HUES6 (cell line): ENCODE measurements around the gene SLC15A4.
A peak's percentile ranks its signal among the peaks of the same experiment; 100 is the strongest.
"Not testable (repeated sequence)": the region's sequence is repeated elsewhere in the genome, so short reads cannot be mapped to it uniquely, and the experiment has no call there.

Source experiments
- H3K27ac ChIP-seq: 2 replicates; pipeline ENCODE4 v1.7.0; 2013; ENCODE audit warnings: low read depth, mild to moderate bottlenecking, low read length, inconsistent platforms
- H3K27me3 ChIP-seq: 2 replicates; pipeline ENCODE4 v1.6.1; 2013; ENCODE audit warnings: low read length; ENCODE audit not compliant: control insufficient read depth, insufficient read depth
- H3K36me3 ChIP-seq: 2 replicates; pipeline ENCODE4 v1.6.1; 2013; ENCODE audit warnings: low read length; ENCODE audit not compliant: control insufficient read depth, insufficient read depth
- H3K4me1 ChIP-seq: 2 replicates; pipeline ENCODE4 v1.6.1; 2013; ENCODE audit warnings: low read length; ENCODE audit not compliant: control insufficient read depth, insufficient read depth
- H3K4me3 ChIP-seq: 2 replicates; pipeline ENCODE4 v1.5.1; 2013; ENCODE audit warnings: low read depth, low read length
- H3K9ac ChIP-seq: one replicate; pipeline ENCODE4 v1.6.1; 2013; ENCODE audit warnings: mild to moderate bottlenecking, low read length
- H3K9me3 ChIP-seq: 2 replicates; pipeline ENCODE4 v1.6.1; 2013; ENCODE audit warnings: low read depth, low read length; ENCODE audit not compliant: control insufficient read depth, insufficient read depth

SLC15A4 gene

DNA sequence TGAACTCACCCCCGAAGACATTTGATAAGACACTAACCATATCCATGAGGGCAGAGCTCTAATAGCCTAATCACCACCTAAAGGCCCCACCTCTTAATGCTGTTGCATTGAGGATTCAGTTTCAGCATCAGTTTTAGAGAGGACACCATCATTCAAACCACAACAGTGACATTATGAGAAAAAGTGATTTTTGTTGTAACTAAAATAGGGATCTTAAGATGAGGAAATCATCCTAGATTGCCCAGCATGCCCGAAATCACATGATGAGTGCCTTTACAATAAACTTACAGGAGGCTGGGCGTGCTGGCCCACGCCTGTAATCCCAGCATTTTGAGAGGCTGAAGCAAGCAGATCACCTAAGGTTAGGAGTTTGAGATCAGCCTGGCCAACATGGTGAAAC lies 19.8 kb upstream of the SLC15A4 start:
- H3K9ac ChIP-seq: no peak overlapping the region
- no peak overlapping the region for H3K4me3 ChIP-seq
- no peaks in the 10 kb centered on the region for H3K27me3 ChIP-seq
- no peaks in the 10 kb centered on the region for H3K36me3 ChIP-seq
- H3K4me1 ChIP-seq: no peaks in the 10 kb centered on the region
- no peak overlapping the region for H3K27ac ChIP-seq
- H3K9me3 ChIP-seq: no peaks in the 10 kb centered on the region

DNA sequence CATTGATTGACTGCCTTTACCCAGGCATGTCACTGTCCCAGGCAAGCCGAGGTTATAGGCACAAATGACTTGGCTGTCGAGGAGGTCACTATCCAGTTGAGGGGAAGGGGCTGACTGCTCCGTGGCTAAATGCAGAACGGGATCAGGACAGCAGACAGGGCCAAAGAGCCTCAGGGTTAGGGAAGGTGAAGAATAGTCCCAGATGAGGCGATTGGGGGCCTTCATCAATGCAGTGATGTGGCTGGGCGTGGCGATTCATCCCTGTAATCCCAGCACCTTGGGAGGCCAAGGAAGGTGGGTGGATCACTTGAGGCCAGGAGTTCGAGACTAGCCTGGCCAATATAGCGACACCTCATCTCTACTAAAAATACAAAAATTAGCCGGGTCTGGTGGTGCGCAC lies 18.8 kb upstream of the SLC15A4 start:
- Histone ChIP-seq H3K9me3 (no peaks in the 10 kb centered on the region), H3K36me3 (no peaks in the 10 kb centered on the region), H3K4me1 (no peaks in the 10 kb centered on the region), H3K9ac (no peak overlapping the region), H3K27me3 (no peaks in the 10 kb centered on the region), H3K4me3 (no peak overlapping the region), H3K27ac (no peak overlapping the region)

DNA sequence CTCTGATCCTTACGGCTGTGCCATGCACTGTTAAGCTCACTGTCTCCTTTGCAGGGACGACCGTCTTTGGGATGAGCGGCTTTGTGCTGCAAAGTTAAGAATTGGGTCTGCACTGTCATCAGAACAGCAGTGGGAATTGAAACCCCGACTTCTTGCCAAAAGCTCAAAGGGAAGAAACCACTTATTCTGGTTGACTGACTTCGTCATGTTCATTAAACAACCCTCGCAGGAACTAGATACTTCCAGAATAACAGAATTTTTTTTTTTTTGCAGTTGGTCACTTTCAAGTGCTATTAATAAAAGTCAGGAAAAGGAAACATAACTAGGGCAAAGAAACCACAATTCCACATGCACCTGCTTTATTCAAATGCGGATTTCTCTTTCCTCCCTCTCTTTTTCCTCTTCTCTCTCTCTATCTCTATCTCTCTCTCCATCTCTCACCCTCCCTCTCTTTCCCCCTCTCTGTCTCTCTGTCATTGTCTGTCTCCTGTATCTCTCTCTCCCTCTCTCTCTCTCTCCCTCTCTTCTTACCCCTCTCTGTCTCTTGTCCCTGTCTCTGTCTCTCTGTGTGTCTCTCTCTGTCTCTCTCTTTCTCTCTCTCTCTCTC lies 17.2 kb upstream of the SLC15A4 start:
- Histone ChIP-seq H3K4me3 (no peak overlapping the region), H3K27ac (no peak overlapping the region), H3K4me1 (no peaks in the 10 kb centered on the region), H3K36me3 (no peaks in the 10 kb centered on the region), H3K9ac (no peak overlapping the region), H3K9me3 (no peaks in the 10 kb centered on the region), H3K27me3 (no peaks in the 10 kb centered on the region)

DNA sequence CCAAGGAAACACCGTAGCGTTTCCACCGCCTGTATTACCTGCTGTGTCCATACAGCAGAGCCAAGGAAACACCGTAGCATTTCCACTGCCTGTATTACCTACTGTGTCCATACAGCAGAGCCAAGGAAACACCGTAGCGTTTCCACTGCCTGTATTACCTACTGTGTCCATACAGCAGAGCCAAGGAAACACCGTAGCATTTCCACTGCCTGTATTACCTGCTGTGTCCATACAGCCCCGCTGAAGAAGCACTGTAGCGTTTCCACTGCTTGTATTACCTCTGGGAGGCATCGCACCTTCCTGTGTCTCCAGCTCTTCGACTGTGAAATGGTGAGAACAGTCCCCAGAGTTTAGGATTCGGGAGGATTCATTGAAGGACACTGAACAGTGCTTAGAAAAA lies 16.1 kb upstream of the SLC15A4 start:
- H3K36me3 ChIP-seq, H3K4me1 ChIP-seq, H3K9me3 ChIP-seq, H3K4me3 ChIP-seq, H3K27ac ChIP-seq, H3K27me3 ChIP-seq, H3K9ac ChIP-seq: not testable (repeated sequence)

DNA sequence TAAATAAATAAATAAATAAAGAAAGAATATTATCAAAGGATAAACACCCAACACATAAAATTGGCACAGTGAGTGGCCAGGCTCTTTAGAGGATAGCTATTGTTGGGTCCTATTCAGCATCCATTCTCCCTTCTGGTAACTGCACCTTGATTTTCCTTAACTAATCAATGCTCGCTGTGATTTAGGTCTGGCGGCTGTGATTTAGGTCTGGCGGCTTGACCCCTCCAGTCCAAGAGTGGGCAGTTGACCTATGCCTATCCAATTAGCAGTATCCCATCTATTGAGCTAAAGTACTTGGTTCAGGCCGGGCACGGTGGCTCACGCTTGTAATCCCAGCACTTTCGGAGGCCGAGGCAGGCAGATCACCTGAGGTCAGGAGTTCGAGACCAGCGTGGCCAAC lies 9.7 kb upstream of the SLC15A4 start:
- Histone ChIP-seq H3K9me3 (no peaks in the 10 kb centered on the region), H3K4me3 (no peak overlapping the region), H3K36me3 (no peaks in the 10 kb centered on the region), H3K27ac (no peak overlapping the region), H3K27me3 (no peaks in the 10 kb centered on the region), H3K4me1 (no peaks in the 10 kb centered on the region), H3K9ac (no peak overlapping the region)

DNA sequence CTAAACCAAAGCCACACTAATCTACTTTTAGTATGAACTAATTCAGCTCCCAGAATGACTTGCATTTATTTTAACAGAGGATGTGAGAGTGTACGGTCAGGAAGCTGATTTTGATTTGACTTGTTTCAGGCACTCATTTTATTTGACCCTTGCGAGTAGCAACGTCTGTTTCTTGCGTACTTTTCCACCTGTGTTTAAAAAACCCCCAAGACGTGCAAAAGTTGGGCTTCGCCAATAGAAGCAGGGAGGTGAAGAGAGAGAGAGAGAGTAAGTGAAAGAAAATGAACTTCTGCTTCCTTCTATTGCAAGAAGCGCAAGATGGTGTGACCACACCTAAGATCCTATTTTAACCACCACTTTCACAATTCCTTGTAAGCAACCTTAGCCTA lies 6.7 kb upstream of the SLC15A4 start:
- H3K4me1 ChIP-seq: no peaks in the 10 kb centered on the region
- H3K27ac ChIP-seq: no peak overlapping the region
- no peaks in the 10 kb centered on the region for H3K9me3 ChIP-seq
- H3K27me3 ChIP-seq: no peaks in the 10 kb centered on the region
- H3K36me3 ChIP-seq: peaks cover 6% of the 10 kb centered on the region; the same call in 1 of the 2 replicates
- no peak overlapping the region for H3K4me3 ChIP-seq
- H3K9ac ChIP-seq: no peak overlapping the region

DNA sequence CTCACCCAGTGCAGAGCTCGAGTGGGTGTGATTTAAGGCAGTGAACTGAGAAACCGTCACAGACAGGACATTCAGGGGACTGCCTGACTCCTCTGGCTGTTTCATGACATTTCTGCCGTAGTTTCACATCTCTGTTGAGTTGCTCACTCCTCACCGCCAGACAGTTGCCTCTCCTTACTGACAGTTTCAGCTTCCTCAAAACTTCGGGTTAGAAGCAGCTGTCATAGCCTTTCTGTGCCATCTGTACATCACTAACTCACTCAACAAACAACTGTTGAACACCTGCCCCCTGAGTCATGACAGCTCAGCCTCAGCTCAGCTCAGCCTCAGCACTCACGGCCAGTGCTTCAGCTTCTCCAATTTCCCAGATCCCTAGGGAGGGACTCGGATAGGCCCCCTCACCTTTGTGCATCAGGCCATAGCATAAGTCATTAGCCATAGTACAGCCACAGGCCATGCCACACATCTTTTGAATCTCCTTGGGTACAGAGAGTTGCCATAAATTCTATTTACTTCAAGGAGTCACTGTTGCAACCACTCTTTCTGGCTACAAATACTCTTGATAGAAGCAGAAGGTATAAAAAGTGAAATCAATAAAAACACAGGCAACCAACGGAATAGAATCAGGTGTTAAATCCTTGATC lies 6.2 kb upstream of the SLC15A4 start:
- peaks cover 6% of the 10 kb centered on the region; the same call in 1 of the 2 replicates for H3K36me3 ChIP-seq
- H3K27ac ChIP-seq: no peak overlapping the region
- no peak overlapping the region for H3K4me3 ChIP-seq
- no peak overlapping the region for H3K9ac ChIP-seq
- no peaks in the 10 kb centered on the region for H3K27me3 ChIP-seq
- no peaks in the 10 kb centered on the region for H3K4me1 ChIP-seq
- no peaks in the 10 kb centered on the region for H3K9me3 ChIP-seq

DNA sequence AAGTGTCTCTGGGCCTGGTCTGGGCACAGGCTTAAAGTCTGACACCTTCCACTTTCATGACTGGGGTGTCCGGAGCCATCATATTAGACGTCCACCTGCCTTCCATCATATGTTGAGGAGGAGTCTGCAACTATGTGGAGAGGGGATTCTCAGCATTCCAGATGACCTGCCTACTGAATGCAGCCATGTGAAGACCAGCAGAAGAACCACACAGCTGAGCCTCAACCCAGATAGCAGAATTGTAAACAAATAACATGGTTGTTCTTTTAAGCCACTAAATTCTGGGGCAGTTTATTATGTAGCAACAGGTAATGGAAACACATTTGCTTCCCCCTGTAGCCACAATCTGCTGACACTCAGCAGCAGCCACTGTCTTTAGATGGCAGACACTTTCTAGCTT lies 4.0 kb upstream of the SLC15A4 start:
- Histone ChIP-seq H3K4me3 (no peak overlapping the region), H3K27ac (no peak overlapping the region), H3K27me3 (no peaks in the 10 kb centered on the region), H3K9ac (no peak overlapping the region), H3K9me3 (no peaks in the 10 kb centered on the region), H3K4me1 (peaks cover 5% of the 10 kb centered on the region), H3K36me3 (peaks cover 6% of the 10 kb centered on the region; the same call in 1 of the 2 replicates)

DNA sequence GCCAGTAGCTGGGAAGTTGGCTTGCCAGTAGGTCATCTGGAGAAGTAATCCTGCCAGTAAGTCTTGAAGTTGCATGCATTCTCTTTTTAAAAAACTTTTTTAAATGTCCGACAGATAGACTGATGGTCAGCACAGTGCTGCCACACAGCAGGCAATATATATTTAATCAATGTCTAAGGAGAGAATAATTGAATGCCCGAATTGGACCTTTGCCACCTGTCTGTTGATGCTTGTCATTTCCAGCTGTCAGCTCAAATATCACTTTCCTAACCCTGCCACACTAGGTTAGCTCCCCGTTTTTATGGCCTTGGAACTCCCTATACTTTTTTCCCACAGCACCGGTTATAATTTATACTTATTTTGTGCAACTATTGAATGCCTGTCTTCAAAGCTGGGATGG lies 2.1 kb upstream of the SLC15A4 start:
- no peak overlapping the region for H3K4me3 ChIP-seq
- H3K9me3 ChIP-seq: no peaks in the 10 kb centered on the region
- no peaks in the 10 kb centered on the region for H3K27me3 ChIP-seq
- H3K9ac ChIP-seq: no peak overlapping the region
- no peak overlapping the region for H3K27ac ChIP-seq
- H3K4me1 ChIP-seq: peaks cover 10% of the 10 kb centered on the region
- H3K36me3 ChIP-seq: peaks cover 10% of the 10 kb centered on the region; the same call in 1 of the 2 replicates

DNA sequence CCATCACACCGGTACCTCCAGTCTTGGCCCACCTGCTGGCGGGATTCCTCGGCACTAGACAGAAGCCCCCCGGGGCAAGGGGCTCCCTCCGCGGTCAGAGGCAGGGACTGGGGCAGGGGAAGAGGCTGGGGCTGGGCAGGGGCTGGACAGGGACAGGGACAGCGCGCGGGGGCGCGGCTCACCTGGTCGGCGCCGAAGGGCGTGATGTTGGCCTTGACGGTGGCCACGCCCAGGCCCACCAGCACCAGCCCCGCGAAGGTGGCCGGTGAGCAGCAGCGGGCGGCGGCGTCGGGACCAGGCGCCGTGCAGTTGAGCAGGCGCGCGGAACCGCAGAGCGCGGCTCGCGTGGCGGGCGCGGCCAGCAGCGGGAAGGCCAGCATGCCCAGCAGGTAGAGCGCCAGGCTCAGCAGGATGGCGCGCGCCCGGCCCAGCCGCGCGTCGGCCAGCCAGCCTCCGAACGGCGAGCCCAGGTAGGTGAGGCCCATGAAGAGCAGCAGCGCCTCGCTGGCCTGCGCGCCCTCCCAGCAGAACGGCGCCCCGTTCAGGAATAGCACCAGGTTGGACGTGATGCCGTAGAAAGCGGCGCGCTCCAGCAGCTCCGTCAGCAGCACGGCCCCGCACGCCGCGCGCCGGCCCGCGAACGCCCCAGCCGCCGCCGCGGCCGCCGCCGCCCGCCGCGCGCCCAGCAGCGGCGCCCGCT lies 392 bp downstream of the SLC15A4 start:
- H3K27me3 ChIP-seq: no peaks in the 10 kb centered on the region
- peak overlapping the region; percentile 55; the same call in 1 of the 2 replicates for H3K27ac ChIP-seq
- peak overlapping the region; percentile 97 for H3K4me3 ChIP-seq
- peaks cover 16% of the 10 kb centered on the region for H3K36me3 ChIP-seq
- no peaks in the 10 kb centered on the region for H3K9me3 ChIP-seq
- peak overlapping the region; percentile 98 for H3K9ac ChIP-seq
- peaks cover 28% of the 10 kb centered on the region for H3K4me1 ChIP-seq

DNA sequence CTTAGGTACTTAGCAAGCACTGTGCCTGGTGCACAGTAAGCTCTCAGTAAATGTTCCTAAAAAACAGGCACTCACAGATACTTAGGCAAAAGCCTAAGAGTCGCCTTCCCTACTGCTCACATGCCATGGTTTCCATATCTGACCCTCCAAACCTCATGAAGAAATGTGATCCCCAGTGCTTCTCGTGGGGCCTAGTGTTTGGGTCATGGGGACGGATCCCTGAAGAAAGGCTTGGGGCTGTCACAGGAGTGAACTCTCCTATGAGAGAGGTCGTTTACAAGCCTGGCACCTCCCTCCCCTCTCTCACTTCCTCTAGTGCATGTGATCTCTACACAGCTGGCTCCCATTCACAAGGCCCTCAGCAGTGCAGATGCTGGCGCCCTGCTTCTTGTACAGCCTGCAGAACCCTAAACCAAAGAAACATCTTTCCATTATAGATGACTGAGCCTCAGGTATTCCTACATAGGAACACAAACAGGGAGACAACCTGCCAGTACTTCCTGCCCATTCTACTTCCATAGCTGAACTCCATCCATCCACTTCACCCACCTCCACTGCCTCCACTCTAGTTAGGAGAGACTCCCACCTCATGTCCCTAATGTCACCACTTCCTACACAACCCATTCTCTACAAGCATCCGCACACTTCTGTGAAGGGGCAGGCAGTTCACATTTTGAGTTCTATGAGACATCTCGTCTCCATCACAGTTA lies 2.9 kb downstream of the SLC15A4 start:
- Histone ChIP-seq H3K4me1 (peaks cover 36% of the 10 kb centered on the region), H3K27ac (no peak overlapping the region), H3K36me3 (peaks cover 10% of the 10 kb centered on the region), H3K4me3 (no peak overlapping the region), H3K27me3 (no peaks in the 10 kb centered on the region), H3K9ac (no peak overlapping the region), H3K9me3 (no peaks in the 10 kb centered on the region)
